ENCODE measurements around the gene MIS18A.

DNA sequence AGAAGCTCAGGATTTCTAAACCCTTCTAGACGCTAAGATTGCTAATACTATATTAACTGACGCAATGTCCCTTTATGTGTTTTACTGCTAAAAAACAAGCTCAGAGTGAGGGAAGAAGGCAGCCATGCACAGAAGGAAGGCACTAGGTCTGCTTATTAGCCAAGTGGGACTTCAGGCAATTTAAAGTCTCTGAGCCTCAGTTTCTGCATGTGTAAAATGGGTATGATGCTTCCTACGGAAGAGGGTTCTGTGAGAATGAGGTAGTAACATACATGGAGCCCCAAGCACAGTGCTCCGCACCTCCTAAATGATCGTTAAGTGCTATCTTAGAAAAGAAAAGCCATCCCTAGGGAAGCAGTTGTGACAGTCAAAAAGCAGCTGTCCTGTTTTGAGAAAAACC, 16.9 kb downstream of the MIS18A start:
- no peak for TF ChIP-seq TAF1 (IDR thresholded peaks at IDR 0.05; ENCODE audit: low read depth)
- no peak for TF ChIP-seq SMC3 (conservative IDR thresholded peaks at IDR 0.05; ENCODE audit: poor library complexity)
- TF ChIP-seq, protein P1, sequence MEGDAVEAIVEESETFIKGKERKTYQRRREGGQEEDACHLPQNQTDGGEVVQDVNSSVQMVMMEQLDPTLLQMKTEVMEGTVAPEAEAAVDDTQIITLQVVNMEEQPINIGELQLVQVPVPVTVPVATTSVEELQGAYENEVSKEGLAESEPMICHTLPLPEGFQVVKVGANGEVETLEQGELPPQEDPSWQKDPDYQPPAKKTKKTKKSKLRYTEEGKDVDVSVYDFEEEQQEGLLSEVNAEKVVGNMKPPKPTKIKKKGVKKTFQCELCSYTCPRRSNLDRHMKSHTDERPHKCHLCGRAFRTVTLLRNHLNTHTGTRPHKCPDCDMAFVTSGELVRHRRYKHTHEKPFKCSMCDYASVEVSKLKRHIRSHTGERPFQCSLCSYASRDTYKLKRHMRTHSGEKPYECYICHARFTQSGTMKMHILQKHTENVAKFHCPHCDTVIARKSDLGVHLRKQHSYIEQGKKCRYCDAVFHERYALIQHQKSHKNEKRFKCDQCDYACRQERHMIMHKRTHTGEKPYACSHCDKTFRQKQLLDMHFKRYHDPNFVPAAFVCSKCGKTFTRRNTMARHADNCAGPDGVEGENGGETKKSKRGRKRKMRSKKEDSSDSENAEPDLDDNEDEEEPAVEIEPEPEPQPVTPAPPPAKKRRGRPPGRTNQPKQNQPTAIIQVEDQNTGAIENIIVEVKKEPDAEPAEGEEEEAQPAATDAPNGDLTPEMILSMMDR (IDR thresholded peaks at IDR 0.05; ENCODE audit: poor library complexity, severe bottlenecking), result no peak
- no peak for TF ChIP-seq POLR2AphosphoS5 (IDR thresholded peaks at IDR 0.05)
- TF ChIP-seq EP300 (conservative IDR thresholded peaks at IDR 0.05; ENCODE audit: poor library complexity, severe bottlenecking), result no peak
- no peak for TF ChIP-seq RAD21 (conservative IDR thresholded peaks at IDR 0.05)

All from neural cell (in vitro differentiated cells).